ENCODE measurements around the gene TAF1B.

- TF ChIP-seq EP300 (IDR thresholded peaks at IDR 0.05) (no peak), CTCF (IDR thresholded peaks at IDR 0.05) (no peak)
Measured at GRCh38 chr2:9800975-9801726, 42.1 kb upstream of the TAF1B start.
